CD4-positive, alpha-beta T cell treated with Interleukin-15 for 1 hour (primary cell): Measurements from ENCODE around the gene FMO3.

Source experiments
- DNase-seq: peaks from one replicate; pipeline ENCODE4 v3.0.0-alpha.2; 2020

Gene FMO3

GRCh38 chr1:171090604-171091003, at the start of gene FMO3:
Gene FMO3, plus strand, starts transcription at chr1:171090905. Its CDS starts 1,754 bp downstream, at chr1:171092659.
- DNase-seq, result no peak

DNA sequence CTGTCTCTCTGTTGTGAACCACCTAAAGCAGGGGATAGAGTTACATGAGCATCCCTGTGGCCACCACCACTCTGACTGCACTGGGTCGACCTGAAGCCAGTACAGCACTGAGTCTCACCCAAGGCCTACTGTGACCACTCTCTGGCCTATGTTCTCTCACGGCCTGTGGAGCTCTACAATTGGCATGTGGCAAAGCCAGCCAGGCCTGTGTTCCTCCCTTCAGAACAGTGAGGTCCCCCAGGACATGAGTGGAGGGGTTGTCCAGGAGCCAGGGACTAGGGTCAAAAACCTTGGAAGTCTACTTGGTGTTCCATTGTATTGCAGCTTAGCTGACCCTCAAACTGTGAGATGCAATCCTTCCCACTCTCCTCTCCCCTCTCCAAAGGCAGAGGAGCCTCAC, 42.7 kb upstream of the FMO3 start:
- no peak for DNase-seq

DNA sequence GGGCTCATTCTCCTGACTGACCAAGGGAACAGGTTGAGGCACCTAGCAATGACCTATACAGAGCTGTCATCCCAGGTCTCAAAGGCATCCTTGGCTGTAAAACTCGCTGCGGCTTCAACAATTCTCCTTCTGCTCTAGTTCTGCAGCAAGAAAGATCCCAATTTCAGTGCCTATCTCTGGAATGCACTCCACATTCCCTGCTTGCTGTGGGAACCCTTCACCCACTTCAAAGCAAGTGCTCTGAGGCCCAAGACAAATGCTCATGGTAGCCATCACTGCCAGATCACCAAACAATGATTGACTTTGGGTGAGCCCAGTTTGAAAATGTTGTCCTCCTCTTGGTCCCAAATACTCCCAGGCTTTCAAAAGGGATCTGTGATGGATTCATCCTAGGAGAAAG, 37.7 kb upstream of the FMO3 start:
- no peak for DNase-seq

DNA sequence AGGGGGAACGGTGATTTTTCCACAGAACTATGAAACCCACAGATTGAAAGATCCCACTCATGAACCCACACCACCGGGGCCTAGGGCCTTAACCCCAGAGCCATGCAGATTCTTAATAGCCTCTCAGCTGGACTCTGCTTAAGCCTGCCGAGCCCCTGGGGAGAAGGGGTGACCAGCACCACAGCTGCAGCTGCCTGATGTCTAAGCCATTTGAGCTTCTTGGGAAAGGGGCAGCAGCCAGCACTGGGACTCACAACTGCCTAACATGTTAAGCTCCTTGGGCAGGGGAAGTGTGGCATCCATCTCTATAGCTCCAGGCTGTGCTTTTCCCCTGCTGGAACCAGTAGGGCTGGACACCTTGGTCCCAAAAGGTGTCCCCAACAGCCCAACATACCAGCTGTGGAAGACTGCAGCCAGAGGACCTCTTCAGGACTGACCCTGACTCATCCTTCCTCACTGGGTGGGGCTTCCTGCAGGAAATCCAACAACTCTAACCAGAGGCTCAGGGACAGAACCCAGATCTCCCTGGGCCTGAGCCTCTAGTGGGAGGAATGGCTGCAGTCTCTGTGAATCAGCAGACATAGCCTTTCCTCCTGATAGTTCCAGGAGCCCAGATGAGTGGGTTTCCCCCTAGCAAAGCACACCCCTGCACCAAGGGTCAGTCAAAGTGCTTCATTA, 34.6 kb upstream of the FMO3 start:
- DNase-seq, result no peak

DNA sequence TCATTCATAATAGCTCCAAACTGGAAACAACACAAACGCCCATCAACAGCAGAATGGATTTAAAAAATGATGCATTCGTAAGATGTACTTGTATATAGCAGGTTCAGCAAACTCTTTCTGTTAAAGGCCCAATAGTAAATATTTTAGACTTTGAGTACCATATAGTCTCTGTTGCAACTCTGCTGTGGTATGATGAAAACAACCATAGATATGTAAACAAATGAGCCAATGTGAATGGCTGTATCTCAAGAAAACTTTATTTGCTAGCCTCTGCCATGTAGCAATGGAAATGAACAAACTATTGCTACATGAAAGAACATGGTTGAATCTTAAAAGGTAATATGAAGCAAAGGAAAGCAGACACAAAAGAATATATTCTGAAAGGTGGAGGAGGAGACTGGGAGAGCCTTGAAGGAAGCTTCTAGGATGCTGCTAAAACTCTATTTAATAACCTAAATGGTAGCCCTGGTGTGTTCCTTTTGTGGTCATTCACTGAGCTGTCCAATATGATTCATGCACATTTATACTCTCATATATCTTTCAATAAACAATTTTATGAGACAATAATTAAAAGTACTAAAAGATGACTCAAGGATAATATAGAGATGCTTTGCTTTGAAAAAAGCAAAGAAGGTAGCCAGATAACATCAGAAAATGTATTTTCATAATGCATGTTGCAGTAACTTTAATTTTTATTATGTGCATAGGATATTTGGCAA, 29.1 kb upstream of the FMO3 start:
- no peak for DNase-seq

GRCh38 chr1:171062902-171063301, 27.8 kb upstream of the FMO3 start:
- no peak for DNase-seq

GRCh38 chr1:171075041-171075440, 15.7 kb upstream of the FMO3 start:
- DNase-seq, result no peak

DNA sequence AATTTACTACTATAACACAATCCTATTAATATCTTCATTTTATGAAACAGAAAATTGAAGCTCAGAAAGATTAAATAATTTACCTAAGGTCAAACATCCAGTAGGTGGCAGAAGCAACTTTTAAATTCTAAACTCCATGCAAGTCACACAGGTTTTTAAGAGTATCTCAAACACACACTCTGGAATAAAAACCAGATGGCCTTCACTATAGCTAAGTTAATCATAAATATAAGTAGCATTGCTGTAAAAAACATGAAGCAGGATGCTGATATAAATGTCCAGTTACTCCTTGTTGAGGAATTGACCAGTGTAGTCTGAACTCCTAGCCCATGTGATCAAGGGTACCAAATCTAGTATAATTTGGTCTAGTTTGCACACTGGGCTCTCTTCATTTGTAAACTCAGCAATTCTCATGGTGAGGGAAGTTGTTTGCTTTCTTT, 9.4 kb upstream of the FMO3 start:
- no peak for DNase-seq

DNA sequence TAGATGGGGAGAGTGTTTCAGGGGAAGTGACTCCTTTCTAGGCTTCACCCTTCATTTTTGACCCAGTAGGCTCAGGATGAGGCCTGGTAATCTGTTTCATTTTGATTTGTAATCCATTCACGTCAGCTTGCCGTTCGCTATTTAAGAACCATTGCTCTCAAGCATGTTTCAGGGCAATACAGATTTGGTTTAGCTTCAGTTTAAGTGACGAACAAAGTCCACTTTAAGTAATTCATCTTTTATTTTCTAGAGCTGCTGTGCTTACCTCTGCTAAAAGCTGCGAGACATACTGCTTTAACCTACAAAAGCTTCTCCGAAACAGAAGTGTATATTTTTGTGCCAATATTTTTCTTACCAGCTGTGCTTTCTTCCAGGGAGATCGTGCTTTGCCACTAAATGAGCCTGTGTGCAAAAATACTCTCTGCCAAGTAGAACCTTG, 8.9 kb upstream of the FMO3 start:
- DNase-seq, result no peak

GRCh38 chr1:171082606-171083005, 8.1 kb upstream of the FMO3 start:
- DNase-seq, result no peak

GRCh38 chr1:171083222-171083621, 7.5 kb upstream of the FMO3 start:
- DNase-seq, result no peak

DNA sequence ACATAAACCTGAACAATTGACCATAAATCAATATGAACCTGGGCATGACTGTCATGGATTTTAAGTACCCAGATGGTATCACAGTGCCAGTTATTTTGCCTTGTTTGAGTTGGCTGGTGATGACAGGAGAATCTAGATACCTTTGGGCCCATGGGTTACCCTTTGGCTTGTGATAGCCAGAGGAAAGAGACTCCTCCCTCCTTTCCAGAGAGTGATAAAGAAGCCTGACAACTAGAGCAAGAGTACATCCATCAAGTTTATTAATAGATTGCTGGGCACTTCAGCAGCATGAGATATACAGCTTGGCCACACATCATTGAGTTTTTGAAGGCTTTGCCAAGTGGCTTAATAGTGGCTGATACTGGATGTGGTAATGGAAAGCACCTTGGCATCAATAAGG, 6.6 kb upstream of the FMO3 start:
- no peak for DNase-seq

DNA sequence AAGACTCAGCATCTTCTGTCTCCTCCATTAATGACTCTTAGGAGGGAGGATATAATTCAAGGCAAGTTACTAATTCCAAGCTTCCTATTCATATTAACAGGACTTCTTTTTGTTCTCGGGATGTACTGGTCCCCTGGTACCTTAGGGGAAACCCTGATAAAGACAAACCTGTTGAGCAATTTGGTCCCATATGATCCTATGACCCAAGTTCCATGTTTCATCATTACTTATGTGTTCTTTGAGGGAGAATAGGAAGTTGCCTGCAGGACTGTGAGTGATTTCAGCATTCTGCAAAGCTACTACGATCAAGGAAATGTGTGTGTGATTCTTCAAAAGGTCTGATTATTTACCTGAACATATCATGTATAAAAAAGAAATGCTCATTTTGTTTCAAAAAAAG, 5.8 kb upstream of the FMO3 start:
- DNase-seq, result no peak

DNA sequence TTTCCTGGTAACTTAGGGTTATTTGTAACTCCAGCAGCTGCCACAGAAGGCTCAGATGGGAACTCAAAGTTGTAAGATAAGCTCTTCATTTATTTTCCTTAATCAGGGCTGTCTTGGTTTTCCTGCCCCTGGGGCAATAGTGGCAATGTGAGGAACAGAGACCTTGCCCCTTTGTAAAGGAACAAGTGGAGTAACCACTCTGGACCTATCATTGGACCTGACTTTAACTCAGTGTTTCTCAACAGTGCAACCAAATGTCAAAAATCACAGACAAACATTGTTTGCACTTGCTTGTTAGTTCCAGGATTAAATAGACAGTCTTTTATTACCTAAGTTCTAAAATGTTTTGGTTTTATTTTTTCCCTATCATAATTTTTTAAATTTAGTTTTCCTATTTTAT, 2.8 kb upstream of the FMO3 start:
- no peak for DNase-seq

DNA sequence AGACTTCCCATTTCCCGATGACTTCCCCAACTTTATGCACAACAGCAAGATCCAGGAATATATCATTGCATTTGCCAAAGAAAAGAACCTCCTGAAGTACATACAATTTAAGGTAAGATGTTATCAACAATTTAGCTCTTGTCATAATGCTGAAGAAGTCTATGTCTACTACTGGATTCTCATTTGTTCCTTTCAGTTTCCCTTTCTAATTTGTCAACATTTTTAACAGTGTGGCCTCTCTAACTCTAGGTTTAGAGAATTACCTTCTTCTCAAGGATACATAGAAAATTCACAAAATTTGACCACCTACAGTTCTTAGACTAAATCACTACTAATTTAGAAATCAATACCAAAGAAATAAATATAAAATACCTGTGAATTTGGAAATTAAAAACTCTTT, 13.2 kb downstream of the FMO3 start:
- no peak for DNase-seq

DNA sequence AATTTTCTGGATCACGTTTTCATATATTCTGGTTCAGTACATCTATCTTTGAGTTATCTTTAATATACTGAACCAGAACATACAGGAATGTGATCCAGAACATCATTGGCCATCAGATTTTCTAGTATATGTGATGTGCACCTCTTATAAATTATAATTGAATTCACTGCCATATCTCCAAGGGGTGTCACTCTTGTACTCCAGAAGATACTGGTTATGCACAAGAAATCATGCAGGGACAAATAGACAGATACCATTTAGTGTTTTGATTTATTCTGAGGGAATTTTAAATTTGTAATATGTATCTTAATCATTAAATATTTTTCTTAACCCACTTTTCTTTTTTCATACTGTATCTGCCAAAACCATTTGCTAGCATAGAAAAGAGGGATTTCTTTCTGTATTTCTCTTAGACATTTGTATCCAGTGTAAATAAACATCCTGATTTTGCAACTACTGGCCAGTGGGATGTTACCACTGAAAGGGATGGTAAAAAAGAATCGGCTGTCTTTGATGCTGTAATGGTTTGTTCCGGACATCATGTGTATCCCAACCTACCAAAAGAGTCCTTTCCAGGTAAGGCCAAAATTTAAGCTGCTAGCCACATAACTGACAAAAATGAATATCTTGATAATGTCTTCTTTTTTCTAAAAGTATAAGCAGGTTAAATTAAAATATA, 16.7 kb downstream of the FMO3 start:
- DNase-seq, result no peak

- no peak for DNase-seq
These were observed 17.3 kb downstream of the FMO3 start for GRCh38 chr1:171107969-171108368.

DNA sequence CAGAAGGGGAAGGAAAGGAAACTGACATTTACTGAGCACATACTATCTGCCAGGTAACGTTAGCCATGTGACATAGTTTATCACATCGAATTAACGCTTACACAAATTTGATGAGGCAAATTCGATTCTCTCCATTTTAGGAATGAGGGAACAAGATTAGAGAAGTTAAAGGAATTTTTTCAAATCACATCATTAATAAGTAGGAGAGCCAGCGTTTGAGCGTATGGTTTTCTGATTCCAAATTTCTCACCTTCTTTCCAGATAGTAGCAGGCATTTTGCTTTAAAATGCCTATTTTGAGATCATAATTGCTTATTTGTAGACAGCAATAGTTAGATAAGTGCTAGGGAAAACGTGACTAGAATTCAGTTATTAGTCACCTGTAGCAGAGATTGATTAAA, 19.3 kb downstream of the FMO3 start:
- DNase-seq, result no peak

DNA sequence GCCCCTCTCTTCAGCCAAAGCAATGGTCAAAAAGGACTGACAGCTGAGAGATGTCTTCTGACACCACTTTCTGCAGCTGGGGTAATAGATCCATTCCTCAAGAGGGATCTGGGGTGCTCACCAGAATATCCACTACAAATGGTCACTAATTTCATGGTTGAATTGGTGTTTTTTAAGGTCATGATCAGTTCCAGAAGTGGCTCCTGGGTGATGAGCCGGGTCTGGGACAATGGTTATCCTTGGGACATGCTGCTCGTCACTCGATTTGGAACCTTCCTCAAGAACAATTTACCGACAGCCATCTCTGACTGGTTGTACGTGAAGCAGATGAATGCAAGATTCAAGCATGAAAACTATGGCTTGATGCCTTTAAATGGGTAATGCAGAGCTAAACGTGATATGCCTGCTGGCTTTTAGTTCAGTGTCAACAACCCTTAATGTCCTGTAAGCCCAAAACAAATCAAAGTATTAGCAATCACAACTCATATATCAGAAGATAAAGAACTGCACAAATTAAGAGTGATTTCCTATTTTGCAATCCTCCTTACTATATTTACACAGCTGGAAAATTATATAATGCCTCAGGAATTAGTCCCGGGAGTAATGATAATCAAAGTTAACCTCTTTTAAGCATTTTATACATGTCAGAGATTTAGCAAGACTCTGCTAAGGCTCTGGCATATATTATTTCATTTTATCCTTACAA, 20.1 kb downstream of the FMO3 start:
- DNase-seq, result no peak

DNA sequence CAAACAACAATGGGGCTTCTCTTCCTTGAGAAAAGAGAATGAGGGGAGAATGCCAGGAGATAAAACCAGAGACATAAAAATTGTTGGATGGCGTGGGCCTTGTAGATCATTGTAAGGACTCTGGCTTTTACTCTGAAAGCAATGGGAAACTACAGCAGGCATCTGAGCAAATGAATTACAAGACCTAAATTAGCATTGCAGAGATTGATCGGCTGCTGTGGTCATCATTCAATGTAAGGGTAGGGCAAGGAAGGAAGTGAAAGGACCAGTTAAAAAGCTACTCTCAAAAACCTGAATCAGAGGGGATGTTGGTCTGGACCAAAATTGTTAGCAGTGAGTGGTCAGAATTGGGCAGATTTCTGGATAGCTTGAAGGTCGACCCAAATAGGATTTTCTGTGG, 21.4 kb downstream of the FMO3 start:
- DNase-seq, result no peak

- no peak for DNase-seq
These were observed 22.7 kb downstream of the FMO3 start for GRCh38 chr1:171113382-171113781.

DNA sequence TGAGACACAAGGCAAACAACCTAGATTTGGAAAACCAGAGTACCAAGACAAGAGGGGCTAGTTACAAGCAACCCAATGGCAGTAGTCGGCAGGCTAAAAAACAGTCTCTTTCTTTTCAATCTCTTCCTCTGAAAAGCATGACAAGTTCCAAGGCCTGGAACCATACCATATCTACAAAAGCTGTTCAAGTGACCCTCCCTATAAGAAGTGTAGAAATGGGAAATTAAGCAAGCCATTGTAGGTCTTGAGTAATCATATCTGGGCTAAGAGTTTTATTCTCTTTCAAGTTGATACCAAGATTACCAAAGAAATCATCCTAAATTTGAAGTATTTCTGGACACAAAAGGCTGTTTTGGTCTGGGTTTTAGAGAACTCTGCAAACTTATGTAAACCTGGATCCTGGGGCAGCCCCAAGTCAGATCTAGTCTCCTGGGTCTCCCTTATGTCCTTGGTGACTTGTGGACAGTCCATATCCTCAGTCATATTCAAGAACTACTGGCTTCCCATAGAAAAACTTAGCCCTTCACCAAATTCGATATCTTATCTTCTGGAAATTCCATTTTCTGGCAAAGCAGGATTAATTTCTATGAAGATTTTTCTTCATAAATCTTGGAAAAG, 24.7 kb downstream of the FMO3 start:
- no peak for DNase-seq

DNA sequence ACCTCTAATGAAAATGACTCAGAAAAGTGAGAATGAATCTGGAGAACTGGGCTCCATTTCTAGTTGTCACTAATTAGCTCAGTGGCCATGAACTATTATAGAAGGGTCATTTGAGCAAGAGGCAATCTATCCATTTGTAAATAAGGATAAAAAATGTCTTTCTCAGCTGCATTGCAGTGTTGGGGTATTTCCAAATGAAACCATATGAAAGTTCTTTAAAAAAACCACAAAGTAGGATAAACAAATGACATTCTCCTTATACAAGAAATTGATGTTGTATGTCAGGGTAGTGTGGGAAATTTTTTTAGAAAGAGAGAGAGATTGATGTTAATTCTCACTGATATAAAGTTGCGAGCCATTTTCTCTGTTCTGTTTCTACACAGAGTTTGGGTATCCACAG, 26.0 kb downstream of the FMO3 start:
- DNase-seq, result no peak
